Naive B cell (primary cell): ENCODE data around the gene SIL1. TPM values are rescaled to one million over a fixed set of nuclear protein-coding genes. Genes with fewer than 3 reads are reported as not detected.
"Not testable (repeated sequence)": the region's sequence is repeated elsewhere in the genome, so short reads cannot be mapped to it uniquely, and the experiment has no call there.

ENCODE experiments used
- ATAC-seq, 2 donors: fragments of 150-1000 bp; cut with Tn5 transposase; 2 replicates each; pipeline ENCODE4 v1.10.0; 2021; ENCODE audit warnings: low read depth in 2 of 2, mild to moderate bottlenecking in 2 of 2, moderate library complexity in 2 of 2
- DNase-seq: peaks from one replicate; pipeline ENCODE4 v3.0.0; 2022
- H3K27ac Mint-ChIP-seq, 6 donors: one replicate each; pipeline ENCODE4 v1.8.0; 2020 to 2022; ENCODE audit warnings: mild to moderate bottlenecking in 6 of 6, mixed read lengths in 6 of 6, moderate library complexity in 5 of 6, inconsistent platforms in 2 of 6
- H3K27me3 Mint-ChIP-seq, 3 donors: one replicate each; pipeline ENCODE4 v1.8.0; 2021 to 2022; ENCODE audit warnings: mixed read lengths in 3 of 3, mild to moderate bottlenecking in 1 of 3
- H3K36me3 Mint-ChIP-seq, 2 donors: one replicate each; pipeline ENCODE4 v1.8.0; 2020 to 2022; ENCODE audit warnings: mixed read lengths in 2 of 2, inconsistent platforms in 1 of 2, mild to moderate bottlenecking in 1 of 2
- H3K4me1 Mint-ChIP-seq, 3 donors: one replicate each; pipeline ENCODE4 v1.8.0; 2020 to 2022; ENCODE audit warnings: mixed read lengths in 3 of 3, inconsistent platforms in 1 of 3, mild to moderate bottlenecking in 1 of 3, moderate library complexity in 1 of 3
- H3K4me3 Mint-ChIP-seq, 8 donors: one replicate each; pipeline ENCODE4 v1.8.0; 2020 to 2022; ENCODE audit warnings: mild to moderate bottlenecking in 8 of 8, mixed read lengths in 8 of 8, moderate library complexity in 8 of 8, inconsistent platforms in 2 of 8
- H3K9me3 Mint-ChIP-seq, 7 donors: one replicate each; pipeline ENCODE4 v1.8.0; 2020 to 2022; ENCODE audit warnings: mixed read lengths in 7 of 7, mild to moderate bottlenecking in 5 of 7, inconsistent platforms in 2 of 7, moderate library complexity in 1 of 7
- polyA plus RNA-seq, 6 donors: library from polyadenylated mRNA; unstranded; fragments of 300-500 nt; fragmentation: Illumina TruSeq; gene quantifications; one replicate each; pipeline ENCODE4 v1.2.3, GENCODE V29; 2021; ENCODE audit warnings: low read depth in 6 of 6

Gene SIL1
- polyA plus RNA-seq, 6 donors from 2014 or later: 9.1 to 18.7 (median 13.6) TPM

- peaks cover 44 to 61% (median 48%) of the 10 kb centered on the region in 3 donors for H3K4me1 Mint-ChIP-seq
- not testable (repeated sequence) for DNase-seq, H3K4me3 Mint-ChIP-seq, H3K27me3 Mint-ChIP-seq, ATAC-seq, H3K36me3 Mint-ChIP-seq
- H3K9me3 Mint-ChIP-seq: peaks cover 0 to 13% (median 5%) of the 10 kb centered on the region in 7 donors
- peak overlapping the region in 2 of 6 donors; percentile 34 to 72 for H3K27ac Mint-ChIP-seq
Measured at GRCh38 chr5:139179778-139180513, 18.2 kb downstream of the SIL1 start.

- no peak for ATAC-seq
- Mint-ChIP-seq H3K27me3 (no peaks in the 10 kb centered on the region), H3K9me3 (peaks cover 0 to 20% (median 12%) of the 10 kb centered on the region in 7 donors), H3K4me1 (peaks cover 44 to 65% (median 47%) of the 10 kb centered on the region in 3 donors), H3K36me3 (peaks cover 0 to 3% of the 10 kb centered on the region in 2 donors), H3K4me3 (peak overlapping the region in 1 of 8 donors; percentile 21), H3K27ac (peak overlapping the region in 5 of 6 donors; percentile 16 to 96 (median 37))
- DNase-seq: no peak
Measured at GRCh38 chr5:139178935-139179334, 19.2 kb downstream of the SIL1 start.

GRCh38 chr5:139178589-139178917, 19.6 kb downstream of the SIL1 start:
- Mint-ChIP-seq H3K27ac (peak overlapping the region; percentile 26 to 96 (median 69)), H3K27me3 (no peaks in the 10 kb centered on the region)

GRCh38 chr5:139177809-139178588, 20.2 kb downstream of the SIL1 start:
- peak; percentile 60 to 70 for ATAC-seq
- peak; percentile 6 for DNase-seq
- Mint-ChIP-seq H3K27ac (peak overlapping the region; percentile 26 to 96 (median 69)), H3K27me3 (no peaks in the 10 kb centered on the region), H3K4me3 (peak overlapping the region in 5 of 8 donors; percentile 12 to 74 (median 23)), H3K9me3 (peaks cover 0 to 27% (median 14%) of the 10 kb centered on the region in 7 donors), H3K36me3 (peaks cover 0 to 3% of the 10 kb centered on the region in 2 donors), H3K4me1 (peaks cover 37 to 64% (median 44%) of the 10 kb centered on the region in 3 donors)

More at GRCh38 chr5:139178589-139178917, 19.6 kb downstream of the SIL1 start:
- DNase-seq: no peak
- H3K4me3 Mint-ChIP-seq: peak overlapping the region in 5 of 8 donors; percentile 12 to 65 (median 23)
- H3K9me3 Mint-ChIP-seq: peaks cover 0 to 22% (median 14%) of the 10 kb centered on the region in 7 donors
- ATAC-seq: peak in 1 of 2 donors; percentile 18
- peaks cover 43 to 66% (median 44%) of the 10 kb centered on the region in 3 donors for H3K4me1 Mint-ChIP-seq
- H3K36me3 Mint-ChIP-seq: peaks cover 0 to 3% of the 10 kb centered on the region in 2 donors

- Mint-ChIP-seq H3K9me3 (peaks cover 0 to 34% (median 18%) of the 10 kb centered on the region in 7 donors), H3K4me1 (peaks cover 30 to 57% (median 37%) of the 10 kb centered on the region in 3 donors), H3K27ac (peak overlapping the region in 1 of 6 donors; percentile 50)
- H3K27me3 Mint-ChIP-seq, H3K36me3 Mint-ChIP-seq, H3K4me3 Mint-ChIP-seq, ATAC-seq, DNase-seq: not testable (repeated sequence)
Measured at GRCh38 chr5:139177281-139177680, 20.9 kb downstream of the SIL1 start.

GRCh38 chr5:139174382-139174781, 23.8 kb downstream of the SIL1 start:
- peaks cover 5 to 42% (median 27%) of the 10 kb centered on the region in 7 donors for H3K9me3 Mint-ChIP-seq
- not testable (repeated sequence) for H3K27ac Mint-ChIP-seq, ATAC-seq, H3K36me3 Mint-ChIP-seq, DNase-seq, H3K27me3 Mint-ChIP-seq, H3K4me3 Mint-ChIP-seq
- H3K4me1 Mint-ChIP-seq: peaks cover 14 to 46% (median 24%) of the 10 kb centered on the region in 3 donors

- H3K27me3 Mint-ChIP-seq: no peaks in the 10 kb centered on the region
- H3K36me3 Mint-ChIP-seq: peaks cover 8 to 10% of the 10 kb centered on the region in 2 donors
- ATAC-seq: no peak
- DNase-seq: no peak
- H3K4me3 Mint-ChIP-seq: peak overlapping the region in 1 of 8 donors; percentile 18
- peaks cover 0 to 25% (median 8%) of the 10 kb centered on the region in 3 donors for H3K4me1 Mint-ChIP-seq
- peak overlapping the region in 2 of 6 donors; percentile 25 to 61 for H3K27ac Mint-ChIP-seq
- peaks cover 5 to 42% (median 27%) of the 10 kb centered on the region in 7 donors for H3K9me3 Mint-ChIP-seq
Measured at GRCh38 chr5:139171779-139172404, 26.3 kb downstream of the SIL1 start.

GRCh38 chr5:139167952-139168720, 30.0 kb downstream of the SIL1 start:
- Mint-ChIP-seq H3K4me3 (no peak overlapping the region), H3K4me1 (peaks cover 0 to 5% (median 4%) of the 10 kb centered on the region in 3 donors), H3K27ac (peak overlapping the region in 1 of 6 donors; percentile 19), H3K27me3 (no peaks in the 10 kb centered on the region), H3K36me3 (peaks cover 7 to 8% of the 10 kb centered on the region in 2 donors), H3K9me3 (peaks cover 3 to 17% (median 13%) of the 10 kb centered on the region in 7 donors)
- DNase-seq (no peak), ATAC-seq (no peak)

GRCh38 chr5:139167533-139167932, 30.6 kb downstream of the SIL1 start:
- peak overlapping the region in 1 of 6 donors; percentile 19 for H3K27ac Mint-ChIP-seq
- ATAC-seq (no peak), DNase-seq (no peak)
- peaks cover 4 to 9% (median 6%) of the 10 kb centered on the region in 3 donors for H3K4me1 Mint-ChIP-seq
- no peaks in the 10 kb centered on the region for H3K27me3 Mint-ChIP-seq
- H3K36me3 Mint-ChIP-seq: peaks cover 7 to 8% of the 10 kb centered on the region in 2 donors
- peaks cover 3 to 11% (median 9%) of the 10 kb centered on the region in 7 donors for H3K9me3 Mint-ChIP-seq
- no peak overlapping the region for H3K4me3 Mint-ChIP-seq

- Mint-ChIP-seq H3K36me3 (peaks cover 5 to 6% of the 10 kb centered on the region in 2 donors), H3K27ac (no peak overlapping the region), H3K4me1 (peaks cover 4 to 11% (median 8%) of the 10 kb centered on the region in 3 donors), H3K27me3 (no peaks in the 10 kb centered on the region), H3K9me3 (peaks cover 3 to 6% (median 5%) of the 10 kb centered on the region in 7 donors), H3K4me3 (no peak overlapping the region)
- ATAC-seq (no peak), DNase-seq (no peak)
Measured at GRCh38 chr5:139167063-139167462, 31.1 kb downstream of the SIL1 start.

GRCh38 chr5:139164897-139165296, 33.3 kb downstream of the SIL1 start:
- H3K27me3 Mint-ChIP-seq, H3K9me3 Mint-ChIP-seq, H3K36me3 Mint-ChIP-seq, ATAC-seq, H3K27ac Mint-ChIP-seq, DNase-seq, H3K4me3 Mint-ChIP-seq: not testable (repeated sequence)
- H3K4me1 Mint-ChIP-seq: peaks cover 3 to 17% (median 4%) of the 10 kb centered on the region in 3 donors

GRCh38 chr5:139164020-139164419, 34.1 kb downstream of the SIL1 start:
- H3K27me3 Mint-ChIP-seq: no peaks in the 10 kb centered on the region
- no peak overlapping the region for H3K4me3 Mint-ChIP-seq
- peaks cover 3 to 24% (median 4%) of the 10 kb centered on the region in 3 donors for H3K4me1 Mint-ChIP-seq
- no peak for ATAC-seq
- no peak for DNase-seq
- H3K9me3 Mint-ChIP-seq: no peaks in the 10 kb centered on the region
- peaks cover 0 to 11% of the 10 kb centered on the region in 2 donors for H3K36me3 Mint-ChIP-seq
- H3K27ac Mint-ChIP-seq: peak overlapping the region in 1 of 6 donors; percentile 1
